ENCODE measurements around the gene PDE3A.

DNA sequence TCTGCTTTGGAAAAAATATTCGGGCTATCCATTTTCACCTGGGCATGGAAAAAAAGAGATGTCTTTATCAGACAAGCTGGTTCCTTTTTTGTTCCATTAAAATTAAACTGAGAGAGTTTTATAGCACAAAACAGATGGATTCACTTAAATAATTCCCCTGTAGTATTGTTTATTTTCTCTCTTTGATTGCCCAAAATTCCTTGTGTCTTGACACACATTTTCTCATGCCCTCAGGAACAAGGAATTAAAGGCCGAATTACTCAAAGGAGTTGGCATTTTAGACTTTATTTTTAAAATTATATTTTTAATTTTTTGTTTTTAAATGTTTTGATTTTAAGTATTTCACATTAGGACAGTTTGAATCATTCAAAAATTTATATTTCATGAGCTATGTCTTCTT, 257.2 kb downstream of the PDE3A start:
- TF ChIP-seq POLR2A (IDR thresholded peaks at IDR 0.05; ENCODE audit: low read depth, low read length) (no peak), CHD1 (IDR thresholded peaks at IDR 0.05; ENCODE audit: low read depth, low read length) (no peak), CEBPB (IDR thresholded peaks at IDR 0.05; ENCODE audit: borderline replicate concordance in 1 of 2, low read depth in 2 of 2, low read length in 2 of 2) (no peak), CBFB (IDR thresholded peaks at IDR 0.05; ENCODE audit: low read depth) (no peak), TCF12 (IDR thresholded peaks at IDR 0.05; ENCODE audit: low read depth, low read length) (no peak), CBX5 (IDR thresholded peaks at IDR 0.05; ENCODE audit: low read depth) (no peak), MXI1 (IDR thresholded peaks at IDR 0.05; ENCODE audit: low read depth, low read length) (no peak), CREB1 (IDR thresholded peaks at IDR 0.05; ENCODE audit: low read depth) (no peak), FOXK2 (IDR thresholded peaks at IDR 0.05) (no peak)
- TF ChIP-seq, protein P1, sequence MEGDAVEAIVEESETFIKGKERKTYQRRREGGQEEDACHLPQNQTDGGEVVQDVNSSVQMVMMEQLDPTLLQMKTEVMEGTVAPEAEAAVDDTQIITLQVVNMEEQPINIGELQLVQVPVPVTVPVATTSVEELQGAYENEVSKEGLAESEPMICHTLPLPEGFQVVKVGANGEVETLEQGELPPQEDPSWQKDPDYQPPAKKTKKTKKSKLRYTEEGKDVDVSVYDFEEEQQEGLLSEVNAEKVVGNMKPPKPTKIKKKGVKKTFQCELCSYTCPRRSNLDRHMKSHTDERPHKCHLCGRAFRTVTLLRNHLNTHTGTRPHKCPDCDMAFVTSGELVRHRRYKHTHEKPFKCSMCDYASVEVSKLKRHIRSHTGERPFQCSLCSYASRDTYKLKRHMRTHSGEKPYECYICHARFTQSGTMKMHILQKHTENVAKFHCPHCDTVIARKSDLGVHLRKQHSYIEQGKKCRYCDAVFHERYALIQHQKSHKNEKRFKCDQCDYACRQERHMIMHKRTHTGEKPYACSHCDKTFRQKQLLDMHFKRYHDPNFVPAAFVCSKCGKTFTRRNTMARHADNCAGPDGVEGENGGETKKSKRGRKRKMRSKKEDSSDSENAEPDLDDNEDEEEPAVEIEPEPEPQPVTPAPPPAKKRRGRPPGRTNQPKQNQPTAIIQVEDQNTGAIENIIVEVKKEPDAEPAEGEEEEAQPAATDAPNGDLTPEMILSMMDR (IDR thresholded peaks at IDR 0.05 in 2 of 3, conservative IDR thresholded peaks at IDR 0.05 in 1 of 3; ENCODE audit: control insufficient read depth in 2 of 3, extremely low read depth in 1 of 3, insufficient read depth in 1 of 3, low read depth in 3 of 3, low read length in 3 of 3), result no peak
- TF ChIP-seq, protein P2, sequence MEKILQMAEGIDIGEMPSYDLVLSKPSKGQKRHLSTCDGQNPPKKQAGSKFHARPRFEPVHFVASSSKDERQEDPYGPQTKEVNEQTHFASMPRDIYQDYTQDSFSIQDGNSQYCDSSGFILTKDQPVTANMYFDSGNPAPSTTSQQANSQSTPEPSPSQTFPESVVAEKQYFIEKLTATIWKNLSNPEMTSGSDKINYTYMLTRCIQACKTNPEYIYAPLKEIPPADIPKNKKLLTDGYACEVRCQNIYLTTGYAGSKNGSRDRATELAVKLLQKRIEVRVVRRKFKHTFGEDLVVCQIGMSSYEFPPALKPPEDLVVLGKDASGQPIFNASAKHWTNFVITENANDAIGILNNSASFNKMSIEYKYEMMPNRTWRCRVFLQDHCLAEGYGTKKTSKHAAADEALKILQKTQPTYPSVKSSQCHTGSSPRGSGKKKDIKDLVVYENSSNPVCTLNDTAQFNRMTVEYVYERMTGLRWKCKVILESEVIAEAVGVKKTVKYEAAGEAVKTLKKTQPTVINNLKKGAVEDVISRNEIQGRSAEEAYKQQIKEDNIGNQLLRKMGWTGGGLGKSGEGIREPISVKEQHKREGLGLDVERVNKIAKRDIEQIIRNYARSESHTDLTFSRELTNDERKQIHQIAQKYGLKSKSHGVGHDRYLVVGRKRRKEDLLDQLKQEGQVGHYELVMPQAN (conservative IDR thresholded peaks at IDR 0.05), result no peak
